Uterus (tissue), 2 donors: ENCODE results near the gene TNFRSF25.

Experiments
- CTCF ChIP-seq, 4 experiments: fragments of 200-600 bp in 2 of 4; fragments of 450-650 bp in 2 of 4; sonication (generic) in 2 of 4; IDR thresholded peaks; one replicate each; pipeline ENCODE4 v1.5.1; 2016 to 2019; ENCODE audit warnings: antibody characterized with exemption in 4 of 4, mild to moderate bottlenecking in 2 of 4, moderate library complexity in 1 of 4
- POLR2A ChIP-seq, 2 donors: fragments of 450-650 bp; IDR thresholded peaks; one replicate each; pipeline ENCODE4 v1.6.1; 2016; ENCODE audit warnings: antibody characterized with exemption in 2 of 2, mild to moderate bottlenecking in 1 of 2, moderate library complexity in 1 of 2

GRCh38 chr1:6499296-6499695, 33.3 kb upstream of the TNFRSF25 start:
- TF ChIP-seq CTCF (IDR thresholded peaks at IDR 0.05): no peak
- TF ChIP-seq POLR2A (IDR thresholded peaks at IDR 0.05): no peak
